H1 (cell line): ENCODE data around the gene UFSP1. TPM values are rescaled to one million over a fixed set of nuclear protein-coding genes. Genes with fewer than 3 reads are reported as not detected.
"Not testable (repeated sequence)": the region's sequence is repeated elsewhere in the genome, so short reads cannot be mapped to it uniquely, and the experiment has no call there.

ENCODE experiments used
- CTCF ChIA-PET: fragments of 300-600 bp; sonication (Branson Sonifier 250); formaldehyde crosslinking; loops from one replicate; lab custom pipeline; 2021; ENCODE audit not compliant: partially characterized antibody; lab: Charles Lee
- POLR2A ChIA-PET: fragments of 300-600 bp; sonication (Branson Sonifier 250); formaldehyde crosslinking; loops from one replicate; lab custom pipeline; 2021; ENCODE audit warnings: inconsistent platforms; ENCODE audit not compliant: partially characterized antibody; lab: Charles Lee
- DNase-seq, 2 experiments: peaks; one replicate each; pipeline versions ENCODE4 v3.0.0 to v3.0.0-alpha.2; 2010 to 2022; ENCODE audit warnings: low spot score in 2 of 2, low read depth in 1 of 2, mixed read lengths in 1 of 2
- FAIRE-seq: peaks from 2 replicates; lab custom pipeline; 2011; peaks lifted over from hg19 to GRCh38; lab: Jason Lieb, UNC
- H2AFZ ChIP-seq: 2 replicates; pipeline ENCODE4 v1.8.1; 2012; ENCODE audit warnings: low read length, inconsistent platforms
- H2AK5ac ChIP-seq: 2 replicates; pipeline ENCODE4 v1.6.1; 2013; ENCODE audit warnings: low read depth, low read length
- H2BK120ac ChIP-seq: replicated peaks from 2 replicates; pipeline ENCODE3; 2013; ENCODE audit warnings: low read depth, low read length, inconsistent platforms
- H2BK12ac ChIP-seq: 2 replicates; pipeline ENCODE4 v1.6.1; 2013; ENCODE audit warnings: low read depth, low read length
- H2BK15ac ChIP-seq: 2 replicates; pipeline ENCODE4 v1.6.1; 2013; ENCODE audit warnings: low read length
- H2BK20ac ChIP-seq: 2 replicates; pipeline ENCODE4 v1.6.1; 2013; ENCODE audit warnings: low read length
- H2BK5ac ChIP-seq: 2 replicates; pipeline ENCODE4 v1.6.1; 2013; ENCODE audit warnings: low read depth, low read length
- H3K14ac ChIP-seq: 2 replicates; pipeline ENCODE4 v1.6.1; 2013; ENCODE audit warnings: inconsistent platforms; ENCODE audit not compliant: insufficient read length
- H3K18ac ChIP-seq: 2 replicates; pipeline ENCODE4 v1.6.1; 2013; ENCODE audit warnings: low read length; ENCODE audit errors: extremely low read depth
- H3K23ac ChIP-seq: 2 replicates; pipeline ENCODE4 v1.6.1; 2013; ENCODE audit warnings: inconsistent platforms; ENCODE audit not compliant: insufficient read length
- H3K23me2 ChIP-seq: 2 replicates; pipeline ENCODE4 v1.6.1; 2013; ENCODE audit warnings: low read depth, low read length
- H3K27ac ChIP-seq: 2 replicates; pipeline ENCODE4 v1.6.1; 2011; ENCODE audit warnings: low read depth, low read length, inconsistent platforms
- H3K27me3 ChIP-seq, 4 experiments: replicated peaks in 1 of 4; 1 replicate in 1 of 4; 2 replicates in 3 of 4; pipeline versions ENCODE4 v1.6.1 to v1.8.1; 2011 to 2013; ENCODE audit warnings: low read length in 3 of 4, mild to moderate bottlenecking in 3 of 4, inconsistent platforms in 2 of 4, mixed read lengths in 2 of 4, moderate library complexity in 1 of 4; ENCODE audit not compliant: control insufficient read depth in 3 of 4, insufficient read depth in 3 of 4; ENCODE audit errors: extremely low read depth in 1 of 4
- H3K36me3 ChIP-seq, 4 experiments: 2 replicates each; pipeline versions ENCODE4 v1.6.1 to v1.8.1; 2011 to 2013; ENCODE audit warnings: mild to moderate bottlenecking in 4 of 4, low read length in 3 of 4, moderate library complexity in 2 of 4, control low read depth in 1 of 4, inconsistent platforms in 1 of 4; ENCODE audit not compliant: insufficient read depth in 4 of 4, control insufficient read depth in 2 of 4
- H3K4ac ChIP-seq: replicated peaks from 2 replicates; pipeline ENCODE3; 2013; ENCODE audit warnings: low read length, low read depth, mixed read lengths, inconsistent platforms; ENCODE audit not compliant: insufficient read length
- H3K4me1 ChIP-seq, 4 experiments: replicated peaks in 1 of 4; 1 replicate in 1 of 4; 2 replicates in 3 of 4; pipeline versions ENCODE4 v1.6.1 to v1.8.1; 2011 to 2013; ENCODE audit warnings: low read length in 3 of 4, inconsistent platforms in 2 of 4, mixed read lengths in 1 of 4; ENCODE audit not compliant: insufficient read depth in 4 of 4, control insufficient read depth in 3 of 4
- H3K4me2 ChIP-seq, 2 experiments: 2 replicates each; pipeline versions ENCODE4 v1.6.1 to v1.8.1; 2011 to 2013; ENCODE audit warnings: low read depth in 2 of 2, low read length in 2 of 2, control low read depth in 1 of 2, inconsistent platforms in 1 of 2, mild to moderate bottlenecking in 1 of 2; ENCODE audit not compliant: insufficient read depth in 1 of 2
- H3K4me3 ChIP-seq, 4 experiments: fragments of 200-600, 300-600 bp in 1 of 4; sonication (generic), shearing (Covaris generic), sonication (Bioruptor Twin) in 1 of 4; 2 replicates each; pipeline versions ENCODE4 v1.5.1 to v1.8.1; 2011 to 2016; ENCODE audit warnings: low read length in 4 of 4, low read depth in 3 of 4, control low read depth in 2 of 4, inconsistent platforms in 2 of 4, mild to moderate bottlenecking in 2 of 4, mixed read lengths in 1 of 4, moderate library complexity in 1 of 4; ENCODE audit not compliant: insufficient read depth in 2 of 4; ENCODE audit errors: extremely low read depth in 1 of 4
- H3K56ac ChIP-seq: replicated peaks from 2 replicates; pipeline ENCODE3; 2013; ENCODE audit warnings: low read depth, mild to moderate bottlenecking, mixed read lengths, low read length, inconsistent platforms; ENCODE audit not compliant: insufficient read length
- H3K79me1 ChIP-seq: 2 replicates; pipeline ENCODE4 v1.6.1; 2013; ENCODE audit warnings: low read depth, low read length, control low read depth
- H3K79me2 ChIP-seq, 2 experiments: 2 replicates each; pipeline versions ENCODE4 v1.6.1 to v1.8.1; 2012 to 2013; ENCODE audit warnings: low read length in 2 of 2, mild to moderate bottlenecking in 2 of 2, inconsistent platforms in 1 of 2; ENCODE audit not compliant: insufficient read depth in 2 of 2, control insufficient read depth in 1 of 2
- H3K9ac ChIP-seq, 4 experiments: replicated peaks in 1 of 4; 1 replicate in 1 of 4; 2 replicates in 3 of 4; pipeline versions ENCODE4 v1.6.1 to v1.8.1; 2011 to 2013; ENCODE audit warnings: low read depth in 3 of 4, low read length in 3 of 4, control low read depth in 2 of 4, mild to moderate bottlenecking in 2 of 4, moderate library complexity in 2 of 4, inconsistent platforms in 1 of 4; ENCODE audit errors: extremely low read depth in 1 of 4
- H3K9me3 ChIP-seq, 2 experiments: 2 replicates each; pipeline versions ENCODE4 v1.6.1 to v1.8.1; 2012 to 2013; ENCODE audit warnings: mild to moderate bottlenecking in 2 of 2, moderate library complexity in 2 of 2, control low read depth in 1 of 2, inconsistent platforms in 1 of 2, low read depth in 1 of 2, low read length in 1 of 2, mixed read lengths in 1 of 2; ENCODE audit not compliant: insufficient read depth in 2 of 2
- H4K20me1 ChIP-seq, 2 experiments: replicated peaks in 1 of 2; 2 replicates each; pipeline versions ENCODE3 to v1.8.1; 2011 to 2013; ENCODE audit warnings: inconsistent platforms in 2 of 2, low read length in 2 of 2, mild to moderate bottlenecking in 1 of 2; ENCODE audit not compliant: insufficient read depth in 2 of 2, control insufficient read depth in 1 of 2
- H4K5ac ChIP-seq: 2 replicates; pipeline ENCODE4 v1.6.1; 2013; ENCODE audit warnings: low read length, low read depth, mixed read lengths, inconsistent platforms; ENCODE audit not compliant: insufficient read length
- H4K8ac ChIP-seq: 2 replicates; pipeline ENCODE4 v1.8.0; 2013; ENCODE audit warnings: mild to moderate bottlenecking, moderate library complexity, low read length, inconsistent platforms; ENCODE audit not compliant: insufficient read depth; ENCODE audit errors: extremely low read depth
- H4K91ac ChIP-seq: replicated peaks from 2 replicates; pipeline ENCODE3; 2013; ENCODE audit warnings: low read length, mixed read lengths, inconsistent platforms; ENCODE audit not compliant: insufficient read length
- BACH1 ChIP-seq: IDR thresholded peaks from 2 replicates; pipeline ENCODE4 v1.6.1; 2012; ENCODE audit warnings: low read length, improper control_type of control experiment
- CREB1 ChIP-seq: IDR thresholded peaks from 2 replicates; pipeline ENCODE4 v1.6.1; 2012; ENCODE audit warnings: inconsistent platforms
- HDAC2 ChIP-seq, 2 experiments: fragments of 300-600 bp in 1 of 2; sonication (generic) in 1 of 2; IDR thresholded peaks; 2 replicates each; pipeline ENCODE4 v1.6.1; 2011 to 2012; ENCODE audit warnings: low read depth in 2 of 2, low read length in 2 of 2, mild to moderate bottlenecking in 2 of 2, moderate library complexity in 2 of 2, borderline replicate concordance in 1 of 2, inconsistent platforms in 1 of 2
- HDAC6 ChIP-seq: IDR thresholded peaks from one replicate; pipeline ENCODE4 v1.7.1; 2012; ENCODE audit warnings: low read depth, mild to moderate bottlenecking, inconsistent platforms, low read length, moderate library complexity
- JUN ChIP-seq: IDR thresholded peaks from 2 replicates; pipeline ENCODE4 v1.6.1; 2011; ENCODE audit warnings: low read depth, mild to moderate bottlenecking, improper control_type of control experiment, low read length
- MAFK ChIP-seq: IDR thresholded peaks from 2 replicates; pipeline ENCODE4 v1.6.1; 2012; ENCODE audit warnings: low read depth, mild to moderate bottlenecking, improper control_type of control experiment, low read length
- SIN3A ChIP-seq, 2 experiments: IDR thresholded peaks in 1 of 2; conservative IDR thresholded peaks in 1 of 2; 2 replicates each; pipeline ENCODE4 v1.6.1; 2011 to 2012; ENCODE audit warnings: low read length in 2 of 2, improper control_type of control experiment in 1 of 2, low read depth in 1 of 2, mild to moderate bottlenecking in 1 of 2
- SP1 ChIP-seq: IDR thresholded peaks from 2 replicates; pipeline ENCODE4 v1.6.1; 2011; ENCODE audit warnings: low read depth, low read length
- TEAD4 ChIP-seq: IDR thresholded peaks from 2 replicates; pipeline ENCODE4 v1.6.1; 2012; ENCODE audit warnings: low read depth, low read length, inconsistent platforms, mixed read lengths
- WGBS, 2 experiments: shearing (Covaris generic) in 1 of 2; methylation state at CpG; one replicate each; pipeline versions ENCODE4 v1.1.6 to v1.1.7; 2013 to 2015; ENCODE audit warnings: low lambda C conversion rate in 2 of 2, mixed read lengths in 2 of 2, inconsistent platforms in 1 of 2, low coverage in 1 of 2, missing lambda C conversion rate in 1 of 2; ENCODE audit not compliant: insufficient replicate concordance in 2 of 2, insufficient coverage in 1 of 2, insufficient read length in 1 of 2; ENCODE audit errors: extremely low coverage in 1 of 2, missing lambda C conversion rate in 1 of 2; 5-methylcytosine and 5-hydroxymethylcytosine counted together
- polyA plus RNA-seq, 7 experiments: library from polyadenylated mRNA; depleted of rRNA in 3 of 7; stranded (reverse) in 5 of 7; unstranded in 2 of 7; fragments of >200 nt in 5 of 7; fragments of 200-250 nt in 2 of 7; gene quantifications; 1 replicate in 5 of 7; 2 replicates in 1 of 7; 4 replicates in 1 of 7; pipeline versions ENCODE4 v1.2.1 to v1.2.3, GENCODE V29; 2011 to 2013; ENCODE audit warnings: missing spikeins in 2 of 7, mixed read lengths in 2 of 7
- total RNA-seq: library from RNA; stranded (reverse); fragmentation: NEBNext Ultra II Directional; extraction: Animal tissue kit (Norgen Biotek cat#: 25700); gene quantifications from 2 replicates; pipeline ENCODE4 v1.2.1, GENCODE V29; 2021

UFSP1 gene
- total and polyA plus RNA-seq, 2 of the 8 experiments (the other 6 are each of a cell fraction or from before 2014, with no cell fraction given): 1.6 to 4.3 TPM

DNA sequence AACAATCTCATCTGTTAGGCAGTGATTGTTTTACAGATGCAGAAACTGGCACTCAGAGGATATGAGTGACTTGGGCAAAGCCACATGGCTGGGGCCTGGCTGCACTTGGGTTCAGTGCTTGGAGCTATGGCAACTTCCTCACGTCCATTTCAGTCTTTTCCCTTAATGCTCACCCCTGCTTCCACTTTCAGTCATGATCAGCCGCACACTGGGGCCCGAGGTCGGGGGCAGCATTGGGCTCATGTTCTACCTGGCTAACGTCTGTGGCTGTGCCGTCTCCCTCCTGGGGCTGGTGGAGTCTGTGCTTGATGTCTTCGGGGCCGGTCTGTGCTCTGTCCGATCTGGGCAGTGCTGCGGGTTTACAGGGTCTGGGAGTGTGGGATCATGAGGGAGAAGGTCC lies 34.0 kb downstream of the UFSP1 start (continued):
- TF ChIP-seq CREB1 (no peak), SIN3A (conservative IDR thresholded peaks at IDR 0.05 in 1 of 2, IDR thresholded peaks at IDR 0.05 in 1 of 2; ENCODE audit: low read depth in 1 of 2, low read length in 2 of 2) (no peak), MAFK (no peak), HDAC6 (no peak), TEAD4 (no peak), HDAC2 (IDR thresholded peaks at IDR 0.05; ENCODE audit: borderline replicate concordance in 1 of 2, low read depth in 2 of 2, low read length in 2 of 2) (no peak), SP1 (no peak), BACH1 (no peak), JUN (no peak)
- TF ChIP-seq, all 59 proteins: peak for 0

DNA sequence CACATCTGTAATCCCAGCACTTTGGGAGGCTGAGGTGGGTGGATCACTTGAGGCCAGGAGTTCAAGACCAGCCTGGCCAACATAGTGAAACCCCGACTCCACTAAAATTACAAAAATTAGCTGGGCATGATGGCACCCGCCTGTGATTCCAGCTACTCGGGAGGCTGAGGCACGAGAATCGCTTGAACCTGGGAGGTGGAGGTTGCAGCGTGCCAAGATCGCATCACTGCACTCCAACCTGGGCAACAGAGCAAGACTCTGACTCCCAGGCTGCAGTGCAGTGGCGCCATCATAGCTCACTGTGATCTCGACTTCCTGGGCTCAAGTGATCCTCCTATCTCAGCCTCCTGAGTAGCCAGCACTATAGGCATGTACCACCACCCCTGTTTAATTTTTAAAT lies 34.6 kb downstream of the UFSP1 start:
- not testable (repeated sequence) for H2BK120ac ChIP-seq, H3K9ac ChIP-seq, H2BK20ac ChIP-seq, H3K4me2 ChIP-seq, H2AK5ac ChIP-seq, H3K4me1 ChIP-seq, H4K8ac ChIP-seq, H2AFZ ChIP-seq, H4K91ac ChIP-seq, H3K56ac ChIP-seq, H2BK12ac ChIP-seq, H3K4me3 ChIP-seq, H3K27ac ChIP-seq, H3K9me3 ChIP-seq, H3K23ac ChIP-seq, H2BK15ac ChIP-seq, FAIRE-seq, H3K14ac ChIP-seq, H4K5ac ChIP-seq, H3K18ac ChIP-seq, H3K4ac ChIP-seq, DNase-seq, H2BK5ac ChIP-seq, H3K36me3 ChIP-seq, H3K23me2 ChIP-seq, H3K27me3 ChIP-seq
- peaks cover 12% of the 10 kb centered on the region for H3K79me1 ChIP-seq
- POLR2A ChIA-PET: interaction anchor here (1.3 to 1.9 kb wide), 4 partner anchors 9 to 53 kb away, joined by 3 to 8 read pairs (median 6); partner anchors contain the start of gene SRRT
- peaks cover 0 to 21% of the 10 kb centered on the region in 2 experiments; a peak in 1 of 4 replicates for H3K79me2 ChIP-seq
- CTCF ChIA-PET: interaction anchor here (0.8 to 13.9 kb wide), 7 partner anchors 20 to 222 kb away, joined by 3 to 215 read pairs (median 4); partner anchors contain the start of gene POP7
- peaks cover 0 to 11% of the 10 kb centered on the region in 2 experiments for H4K20me1 ChIP-seq
- 94% methylated on average over 9 of the region's 9 CpGs; no CpG with 5 or more reads in 1 of the 2 experiments for WGBS, 2 experiments
